Activated CD8-positive, alpha-beta memory T cell treated with anti-CD3 and anti-CD28 coated beads, Interleukin-2, amount 50 U/mL, for 24 hours (primary cell): ENCODE data around the gene TUBB8.
"Not testable (repeated sequence)": the region's sequence is repeated elsewhere in the genome, so short reads cannot be mapped to it uniquely, and the experiment has no call there.

Experiments used
- DNase-seq: peaks from one replicate; pipeline ENCODE4 v3.0.0-alpha.2; 2020; ENCODE audit errors: extremely low read depth

Gene TUBB8

GRCh38 chr10:47864-48263 is 1.2 kb downstream of the TUBB8 start:
- DNase-seq = not testable (repeated sequence)

GRCh38 chr10:13315-13635 is 35.8 kb downstream of the TUBB8 start:
- DNase-seq = not testable (repeated sequence)

- DNase-seq = not testable (repeated sequence)
Observed at GRCh38 chr10:12444-13314, 36.4 kb downstream of the TUBB8 start.

GRCh38 chr10:11260-11659 is 37.8 kb downstream of the TUBB8 start:
- DNase-seq = not testable (repeated sequence)

- not testable (repeated sequence) for DNase-seq
Observed at GRCh38 chr10:10261-10971, 38.7 kb downstream of the TUBB8 start.
